GM12891 (cell line): Measurements from ENCODE around the gene RBM7.
A peak's percentile ranks its signal among the peaks of the same experiment; 100 is the strongest.

Experiments
- DNase-seq: peaks from one replicate; pipeline ENCODE4 v3.0.0; 2011; ENCODE audit warnings: low spot score; ENCODE audit not compliant: insufficient read length
- FAIRE-seq: peaks from 2 replicates; lab custom pipeline; 2011; peaks lifted over from hg19 to GRCh38; lab: Jason Lieb, UNC
- PAX5 ChIP-seq: IDR thresholded peaks from 2 replicates; pipeline ENCODE4 v1.6.1; 2011; ENCODE audit warnings: low read length, moderate library complexity, mild to moderate bottlenecking; ENCODE audit not compliant: insufficient read depth, severe bottlenecking
- POLR2A ChIP-seq: IDR thresholded peaks from 2 replicates; pipeline ENCODE4 v1.6.1; 2011; ENCODE audit warnings: low read depth, low read length, control low read depth
- POLR2AphosphoS5 ChIP-seq: IDR thresholded peaks from 2 replicates; pipeline ENCODE4 v1.6.1; 2011; ENCODE audit warnings: low read depth, low read length, control low read depth
- POU2F2 ChIP-seq: IDR thresholded peaks from 2 replicates; pipeline ENCODE4 v1.6.1; 2011; ENCODE audit warnings: low read depth, mild to moderate bottlenecking, control low read depth, low read length, moderate library complexity
- SPI1 ChIP-seq: IDR thresholded peaks from 2 replicates; pipeline ENCODE4 v1.6.1; 2011; ENCODE audit warnings: low read depth, low read length, control low read depth
- TAF1 ChIP-seq: IDR thresholded peaks from 2 replicates; pipeline ENCODE4 v1.6.1; 2011; ENCODE audit warnings: low read depth, low read length, control low read depth

RBM7 gene

DNA sequence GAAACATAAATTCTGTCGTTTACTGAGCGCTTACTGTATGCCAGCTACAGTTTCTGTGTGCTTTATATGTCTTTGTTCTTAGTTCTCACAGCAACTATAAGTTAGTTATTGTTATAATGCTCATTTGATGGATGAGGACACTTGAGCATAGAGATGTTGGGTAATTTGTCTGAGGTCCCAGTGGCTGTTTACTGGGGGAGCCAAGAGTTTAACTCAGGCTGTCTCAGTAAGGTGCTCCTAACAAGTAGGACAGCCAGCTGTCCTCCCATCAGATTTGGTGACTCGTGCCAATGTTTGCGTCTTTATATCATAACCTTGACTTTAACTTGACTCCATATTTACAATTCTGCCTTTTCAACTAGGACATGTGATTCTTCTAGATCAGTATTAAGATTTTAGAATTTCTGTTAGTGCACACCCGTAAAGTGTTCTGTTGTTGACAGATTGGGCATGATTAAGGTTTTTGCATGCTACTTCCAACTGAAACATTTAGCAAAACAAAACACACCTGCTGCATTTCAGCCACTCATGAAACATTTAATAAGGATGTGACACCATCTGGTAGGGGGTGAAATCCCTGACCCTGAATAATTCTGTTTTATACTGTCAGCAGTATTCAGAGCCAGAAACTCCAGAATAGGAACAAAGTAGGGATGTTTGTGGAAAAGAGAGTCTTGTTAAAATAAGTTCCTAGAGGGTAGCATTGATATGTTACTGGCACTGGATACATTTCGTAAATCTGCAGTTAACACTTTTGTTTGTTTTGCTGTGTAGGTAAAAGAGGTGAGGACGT lies 40.7 kb downstream of the RBM7 start:
- peak; percentile 26 for FAIRE-seq
- TF ChIP-seq SPI1 (no peak), POLR2A (no peak), POLR2AphosphoS5 (no peak), POU2F2 (no peak), TAF1 (no peak), PAX5 (no peak)
- no peak for DNase-seq

DNA sequence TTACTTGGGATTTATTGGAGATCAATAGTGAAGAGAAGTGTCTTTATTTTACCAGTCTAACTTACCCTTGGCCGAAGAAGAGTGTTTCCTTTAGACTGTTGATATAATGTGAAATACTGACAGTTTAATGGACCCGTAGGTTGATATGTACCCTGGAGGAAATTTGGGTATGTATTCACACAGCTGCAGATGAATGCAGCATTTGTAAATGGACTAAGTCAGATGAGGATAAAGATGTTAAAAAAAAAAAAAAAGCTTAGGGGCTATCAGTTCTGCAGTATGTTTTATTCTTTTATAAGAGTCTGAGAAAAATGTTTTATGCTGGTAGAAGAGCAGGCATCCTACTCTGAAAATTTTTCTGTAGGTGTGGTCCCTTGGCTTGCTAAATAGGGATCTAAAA lies 41.5 kb downstream of the RBM7 start:
- DNase-seq (no peak), FAIRE-seq (no peak)
- TF ChIP-seq PAX5 (no peak), SPI1 (no peak), POLR2A (no peak), TAF1 (no peak), POU2F2 (no peak), POLR2AphosphoS5 (no peak)

DNA sequence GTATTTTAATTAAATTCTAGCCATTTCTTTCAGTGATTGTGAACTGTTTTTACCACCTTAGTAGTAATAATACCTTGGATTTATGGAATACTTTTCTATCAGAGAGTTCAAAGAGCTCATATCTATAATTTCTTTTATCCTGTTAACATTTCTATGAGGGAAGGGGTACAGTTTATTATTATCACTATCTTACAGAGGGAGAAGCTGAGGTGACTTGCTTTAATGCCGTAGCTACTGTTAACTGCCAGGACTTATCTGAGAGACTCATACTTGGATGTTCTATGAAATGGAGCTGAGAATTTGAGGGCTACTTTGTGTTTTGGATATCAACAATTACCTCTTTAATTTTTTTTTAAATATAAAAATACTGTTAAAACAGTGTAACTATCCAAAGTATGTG lies 42.1 kb downstream of the RBM7 start:
- FAIRE-seq = no peak
- TF ChIP-seq SPI1 = no peak
- TF ChIP-seq TAF1 = no peak
- TF ChIP-seq POU2F2 = no peak
- TF ChIP-seq PAX5 = no peak
- no peak for TF ChIP-seq POLR2A
- no peak for TF ChIP-seq POLR2AphosphoS5

DNA sequence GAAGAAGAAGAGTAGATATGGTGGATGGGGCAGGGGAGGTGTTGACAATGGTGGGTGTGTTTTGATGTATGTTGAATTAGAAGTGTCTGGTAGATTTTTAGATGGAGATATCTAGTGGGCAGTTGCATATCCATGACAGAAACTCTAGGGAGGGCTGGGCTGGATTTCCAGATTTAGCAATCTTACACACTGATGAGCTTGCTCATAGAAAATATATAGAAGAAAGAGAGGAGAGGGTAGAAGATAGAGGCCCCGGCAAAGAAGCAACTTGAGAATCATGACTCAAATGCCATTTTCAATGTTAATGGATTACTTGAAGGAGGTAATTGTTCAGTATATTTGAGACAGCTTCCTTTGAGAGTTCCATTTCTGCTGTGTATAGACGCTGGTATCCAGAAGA lies 47.0 kb downstream of the RBM7 start:
- no peak for FAIRE-seq
- TF ChIP-seq POLR2AphosphoS5 (no peak), POLR2A (no peak), PAX5 (no peak), POU2F2 (no peak), TAF1 (no peak), SPI1 (no peak)
- no peak for DNase-seq

More for the DNA sequence above, 42.1 kb downstream of the RBM7 start:
- DNase-seq = no peak

- FAIRE-seq = no peak
- TF ChIP-seq SPI1 (no peak), POLR2AphosphoS5 (no peak), POLR2A (no peak), PAX5 (no peak), POU2F2 (no peak), TAF1 (no peak)
- no peak for DNase-seq
Observed at GRCh38 chr11:114447892-114448291, 47.4 kb downstream of the RBM7 start.

- no peak for FAIRE-seq
- TF ChIP-seq TAF1 = no peak
- no peak for DNase-seq
Observed at GRCh38 chr11:114448749-114449482, 48.5 kb downstream of the RBM7 start.

GRCh38 chr11:114449845-114450244 lies 49.4 kb downstream of the RBM7 start:
- FAIRE-seq (no peak), DNase-seq (no peak)
- TF ChIP-seq SPI1 = no peak
- no peak for TF ChIP-seq TAF1
- no peak for TF ChIP-seq POU2F2
- TF ChIP-seq POLR2AphosphoS5 = no peak
- no peak for TF ChIP-seq POLR2A
- no peak for TF ChIP-seq PAX5

- no peak for TF ChIP-seq POU2F2
- TF ChIP-seq TAF1 = no peak
- TF ChIP-seq SPI1 = no peak
- no peak for TF ChIP-seq POLR2AphosphoS5
- DNase-seq = no peak
- no peak for FAIRE-seq
Observed at GRCh38 chr11:114452399-114452798, 51.9 kb downstream of the RBM7 start.
